Stimulated activated CD8-positive, alpha-beta memory T cell treated with anti-CD3 and anti-CD28 coated beads, Interleukin-7, amount 100 ng/mL, for 1 hour (primary cell): ENCODE measurements around the gene PGRMC1.
"Not testable (repeated sequence)": the region's sequence is repeated elsewhere in the genome, so short reads cannot be mapped to it uniquely, and the experiment has no call there.

Experiments
- DNase-seq, 2 donors: peaks; one replicate each; pipeline ENCODE4 v3.0.0-alpha.2; 2020; ENCODE audit warnings: low read depth in 2 of 2

Gene PGRMC1

GRCh38 chrX:119235872-119236622 is at the start of gene PGRMC1:
Gene PGRMC1 (plus strand): TSS chrX:119236285. CDS start chrX:119236364, 79 bp downstream.
- DNase-seq, result peak; percentile 48 to 52

GRCh38 chrX:119186763-119187162 is 49.3 kb upstream of the PGRMC1 start:
- no peak for DNase-seq

- DNase-seq, result no peak
Observed at GRCh38 chrX:119187298-119187697, 48.8 kb upstream of the PGRMC1 start.

- no peak for DNase-seq
Observed at GRCh38 chrX:119189115-119189514, 47.0 kb upstream of the PGRMC1 start.

GRCh38 chrX:119189595-119189994 is 46.5 kb upstream of the PGRMC1 start:
- DNase-seq, result no peak

- no peak for DNase-seq
Observed at GRCh38 chrX:119190091-119190681, 45.9 kb upstream of the PGRMC1 start.

- no peak for DNase-seq
Observed at GRCh38 chrX:119190831-119191230, 45.3 kb upstream of the PGRMC1 start.

- DNase-seq, result no peak
Observed at GRCh38 chrX:119194621-119195020, 41.5 kb upstream of the PGRMC1 start.

- no peak for DNase-seq
Observed at GRCh38 chrX:119201570-119201969, 34.5 kb upstream of the PGRMC1 start.

GRCh38 chrX:119206203-119206602 is 29.9 kb upstream of the PGRMC1 start:
- no peak for DNase-seq

- DNase-seq, result not testable (repeated sequence)
Observed at GRCh38 chrX:119207483-119207882, 28.6 kb upstream of the PGRMC1 start.

GRCh38 chrX:119208401-119209057 is 27.6 kb upstream of the PGRMC1 start:
- DNase-seq, result no peak

- DNase-seq, result not testable (repeated sequence)
Observed at GRCh38 chrX:119210931-119211648, 25.0 kb upstream of the PGRMC1 start.

- no peak for DNase-seq
Observed at GRCh38 chrX:119211649-119212014, 24.5 kb upstream of the PGRMC1 start.

- no peak for DNase-seq
Observed at GRCh38 chrX:119218198-119218597, 17.9 kb upstream of the PGRMC1 start.

- DNase-seq, result no peak
Observed at GRCh38 chrX:119222932-119223331, 13.2 kb upstream of the PGRMC1 start.

GRCh38 chrX:119223783-119224182 is 12.3 kb upstream of the PGRMC1 start:
- DNase-seq, result no peak

- no peak for DNase-seq
Observed at GRCh38 chrX:119226446-119226845, 9.6 kb upstream of the PGRMC1 start.

GRCh38 chrX:119228512-119229252 is 7.4 kb upstream of the PGRMC1 start:
- DNase-seq, result no peak

GRCh38 chrX:119229253-119229615 is 6.9 kb upstream of the PGRMC1 start:
- DNase-seq, result no peak

- DNase-seq, result no peak
Observed at GRCh38 chrX:119230850-119231249, 5.2 kb upstream of the PGRMC1 start.
